Measurements from ENCODE around the gene GOT2.
"Not testable (repeated sequence)": the region's sequence is repeated elsewhere in the genome, so short reads cannot be mapped to it uniquely, and the experiment has no call there.

The GOT2 gene

GRCh38 chr16:58684354-58685083, 49.6 kb downstream of the GOT2 start, which contains the start of gene SLC38A7:
Gene SLC38A7, minus strand, starts transcription at chr16:58684770. Its CDS starts 4,644 bp downstream, at chr16:58680126.
- no peaks in the 10 kb centered on the region for H3K9me3 ChIP-seq (ENCODE audit: control insufficient read depth in 1 of 2, low read length in 2 of 2)
- peak within 1 kb of the TSS; percentile 84 to 100 for H3K4me3 ChIP-seq (ENCODE audit: low read depth in 1 of 2, low read length in 2 of 2)
- H3K9ac ChIP-seq (ENCODE audit: low read depth in 1 of 2, low read length in 2 of 2): peak within 1 kb of the TSS; percentile 82 to 88
- peaks cover 14 to 17% of the 10 kb centered on the region in 2 donors for H3K4me1 ChIP-seq (ENCODE audit: control insufficient read depth in 1 of 2, insufficient read depth in 2 of 2, low read length in 2 of 2)
- peaks cover 0 to 8% of the 10 kb centered on the region in 2 donors for H3K36me3 ChIP-seq (ENCODE audit: control insufficient read depth in 1 of 2, insufficient read depth in 2 of 2, low read length in 2 of 2)
- no peak within 1 kb of the TSS for H3K27ac ChIP-seq (ENCODE audit: low read depth, low read length)
- H3K27me3 ChIP-seq (ENCODE audit: control insufficient read depth in 1 of 2, insufficient read depth in 2 of 2, low read length in 2 of 2): no peaks in the 10 kb centered on the region

GRCh38 chr16:58684001-58684353, 50.1 kb downstream of the GOT2 start:
- Histone ChIP-seq H3K36me3 (ENCODE audit: control insufficient read depth in 1 of 2, insufficient read depth in 2 of 2, low read length in 2 of 2) (peaks cover 0 to 8% of the 10 kb centered on the region in 2 donors), H3K27ac (ENCODE audit: low read depth, low read length) (no peak overlapping the region), H3K4me1 (ENCODE audit: control insufficient read depth in 1 of 2, insufficient read depth in 2 of 2, low read length in 2 of 2) (peaks cover 14 to 17% of the 10 kb centered on the region in 2 donors), H3K9ac (ENCODE audit: low read depth in 1 of 2, low read length in 2 of 2) (peak overlapping the region; percentile 82 to 88), H3K4me3 (ENCODE audit: low read depth in 1 of 2, low read length in 2 of 2) (peak overlapping the region; percentile 84 to 100), H3K27me3 (ENCODE audit: control insufficient read depth in 1 of 2, insufficient read depth in 2 of 2, low read length in 2 of 2) (no peaks in the 10 kb centered on the region), H3K9me3 (ENCODE audit: control insufficient read depth in 1 of 2, low read length in 2 of 2) (no peaks in the 10 kb centered on the region)

GRCh38 chr16:58679763-58680162, 54.4 kb downstream of the GOT2 start:
- Histone ChIP-seq H3K4me1 (ENCODE audit: control insufficient read depth in 1 of 2, insufficient read depth in 2 of 2, low read length in 2 of 2) (peaks cover 12 to 14% of the 10 kb centered on the region in 2 donors), H3K27me3 (ENCODE audit: control insufficient read depth in 1 of 2, insufficient read depth in 2 of 2, low read length in 2 of 2) (no peaks in the 10 kb centered on the region), H3K4me3 (ENCODE audit: low read depth in 1 of 2, low read length in 2 of 2) (no peak overlapping the region), H3K9ac (ENCODE audit: low read depth in 1 of 2, low read length in 2 of 2) (no peak overlapping the region), H3K36me3 (ENCODE audit: control insufficient read depth in 1 of 2, insufficient read depth in 2 of 2, low read length in 2 of 2) (peaks cover 4 to 33% of the 10 kb centered on the region in 2 donors), H3K9me3 (ENCODE audit: control insufficient read depth in 1 of 2, low read length in 2 of 2) (no peaks in the 10 kb centered on the region), H3K27ac (ENCODE audit: low read depth, low read length) (no peak overlapping the region)

- no peaks in the 10 kb centered on the region for H3K27me3 ChIP-seq (ENCODE audit: control insufficient read depth in 1 of 2, insufficient read depth in 2 of 2, low read length in 2 of 2)
- H3K4me1 ChIP-seq (ENCODE audit: control insufficient read depth in 1 of 2, insufficient read depth in 2 of 2, low read length in 2 of 2): peaks cover 5 to 7% of the 10 kb centered on the region in 2 donors
- H3K36me3 ChIP-seq (ENCODE audit: control insufficient read depth in 1 of 2, insufficient read depth in 2 of 2, low read length in 2 of 2): peaks cover 4 to 33% of the 10 kb centered on the region in 2 donors
- no peak overlapping the region for H3K9ac ChIP-seq (ENCODE audit: low read depth in 1 of 2, low read length in 2 of 2)
- H3K4me3 ChIP-seq (ENCODE audit: low read depth in 1 of 2, low read length in 2 of 2): no peak overlapping the region
- no peaks in the 10 kb centered on the region for H3K9me3 ChIP-seq (ENCODE audit: control insufficient read depth in 1 of 2, low read length in 2 of 2)
- no peak overlapping the region for H3K27ac ChIP-seq (ENCODE audit: low read depth, low read length)
Observed at GRCh38 chr16:58678716-58679115, 55.4 kb downstream of the GOT2 start.

- H3K9ac ChIP-seq (ENCODE audit: low read depth in 1 of 2, low read length in 2 of 2): no peak overlapping the region
- no peak overlapping the region for H3K27ac ChIP-seq (ENCODE audit: low read depth, low read length)
Observed at GRCh38 chr16:58678269-58678668, 55.8 kb downstream of the GOT2 start.

GRCh38 chr16:58670946-58671583, 63.1 kb downstream of the GOT2 start:
- Histone ChIP-seq H3K27ac (ENCODE audit: low read depth, low read length) (no peak overlapping the region), H3K4me3 (ENCODE audit: low read depth in 1 of 2, low read length in 2 of 2) (no peak overlapping the region), H3K27me3 (ENCODE audit: control insufficient read depth in 1 of 2, insufficient read depth in 2 of 2, low read length in 2 of 2) (no peaks in the 10 kb centered on the region), H3K9ac (ENCODE audit: low read depth in 1 of 2, low read length in 2 of 2) (no peak overlapping the region), H3K36me3 (ENCODE audit: control insufficient read depth in 1 of 2, insufficient read depth in 2 of 2, low read length in 2 of 2) (peaks cover 7 to 9% of the 10 kb centered on the region in 2 donors), H3K4me1 (ENCODE audit: control insufficient read depth in 1 of 2, insufficient read depth in 2 of 2, low read length in 2 of 2) (no peaks in the 10 kb centered on the region), H3K9me3 (ENCODE audit: control insufficient read depth in 1 of 2, low read length in 2 of 2) (no peaks in the 10 kb centered on the region)

More at GRCh38 chr16:58678269-58678668, 55.8 kb downstream of the GOT2 start:
- Histone ChIP-seq H3K9me3 (ENCODE audit: control insufficient read depth in 1 of 2, low read length in 2 of 2) (no peaks in the 10 kb centered on the region), H3K4me3 (ENCODE audit: low read depth in 1 of 2, low read length in 2 of 2) (no peak overlapping the region), H3K27me3 (ENCODE audit: control insufficient read depth in 1 of 2, insufficient read depth in 2 of 2, low read length in 2 of 2) (no peaks in the 10 kb centered on the region), H3K4me1 (ENCODE audit: control insufficient read depth in 1 of 2, insufficient read depth in 2 of 2, low read length in 2 of 2) (peaks cover under 1 to 2% of the 10 kb centered on the region in 2 donors), H3K36me3 (ENCODE audit: control insufficient read depth in 1 of 2, insufficient read depth in 2 of 2, low read length in 2 of 2) (peaks cover 4 to 33% of the 10 kb centered on the region in 2 donors)

GRCh38 chr16:58670177-58670576, 63.9 kb downstream of the GOT2 start:
- Histone ChIP-seq H3K36me3 (ENCODE audit: control insufficient read depth in 1 of 2, insufficient read depth in 2 of 2, low read length in 2 of 2) (peaks cover 0 to 5% of the 10 kb centered on the region in 2 donors), H3K9ac (ENCODE audit: low read depth in 1 of 2, low read length in 2 of 2) (no peak overlapping the region), H3K4me1 (ENCODE audit: control insufficient read depth in 1 of 2, insufficient read depth in 2 of 2, low read length in 2 of 2) (no peaks in the 10 kb centered on the region), H3K9me3 (ENCODE audit: control insufficient read depth in 1 of 2, low read length in 2 of 2) (no peaks in the 10 kb centered on the region), H3K27ac (ENCODE audit: low read depth, low read length) (no peak overlapping the region), H3K4me3 (ENCODE audit: low read depth in 1 of 2, low read length in 2 of 2) (no peak overlapping the region), H3K27me3 (ENCODE audit: control insufficient read depth in 1 of 2, insufficient read depth in 2 of 2, low read length in 2 of 2) (no peaks in the 10 kb centered on the region)

- Histone ChIP-seq H3K27me3 (ENCODE audit: control insufficient read depth in 1 of 2, insufficient read depth in 2 of 2, low read length in 2 of 2) (no peaks in the 10 kb centered on the region), H3K9me3 (ENCODE audit: control insufficient read depth in 1 of 2, low read length in 2 of 2) (no peaks in the 10 kb centered on the region), H3K27ac (ENCODE audit: low read depth, low read length) (no peak overlapping the region), H3K4me3 (ENCODE audit: low read depth in 1 of 2, low read length in 2 of 2) (no peak overlapping the region), H3K4me1 (ENCODE audit: control insufficient read depth in 1 of 2, insufficient read depth in 2 of 2, low read length in 2 of 2) (no peaks in the 10 kb centered on the region), H3K9ac (ENCODE audit: low read depth in 1 of 2, low read length in 2 of 2) (no peak overlapping the region), H3K36me3 (ENCODE audit: control insufficient read depth in 1 of 2, insufficient read depth in 2 of 2, low read length in 2 of 2) (peaks cover 0 to 5% of the 10 kb centered on the region in 2 donors)
Observed at GRCh38 chr16:58665200-58665599, 68.9 kb downstream of the GOT2 start.

- Histone ChIP-seq H3K27ac (ENCODE audit: low read depth, low read length) (no peak overlapping the region), H3K4me1 (ENCODE audit: control insufficient read depth in 1 of 2, insufficient read depth in 2 of 2, low read length in 2 of 2) (peaks cover 8% of the 10 kb centered on the region in 2 donors), H3K27me3 (ENCODE audit: control insufficient read depth in 1 of 2, insufficient read depth in 2 of 2, low read length in 2 of 2) (no peaks in the 10 kb centered on the region), H3K9me3 (ENCODE audit: control insufficient read depth in 1 of 2, low read length in 2 of 2) (no peaks in the 10 kb centered on the region), H3K4me3 (ENCODE audit: low read depth in 1 of 2, low read length in 2 of 2) (no peak overlapping the region), H3K36me3 (ENCODE audit: control insufficient read depth in 1 of 2, insufficient read depth in 2 of 2, low read length in 2 of 2) (no peaks in the 10 kb centered on the region), H3K9ac (ENCODE audit: low read depth in 1 of 2, low read length in 2 of 2) (no peak overlapping the region)
Observed at GRCh38 chr16:58661199-58661830, 72.8 kb downstream of the GOT2 start.

- H3K9me3 ChIP-seq (ENCODE audit: control insufficient read depth in 1 of 2, low read length in 2 of 2); H3K27me3 ChIP-seq (ENCODE audit: control insufficient read depth in 1 of 2, insufficient read depth in 2 of 2, low read length in 2 of 2); H3K36me3 ChIP-seq (ENCODE audit: control insufficient read depth in 1 of 2, insufficient read depth in 2 of 2, low read length in 2 of 2); H3K9ac ChIP-seq (ENCODE audit: low read depth in 1 of 2, low read length in 2 of 2); H3K27ac ChIP-seq (ENCODE audit: low read depth, low read length); H3K4me3 ChIP-seq (ENCODE audit: low read depth in 1 of 2, low read length in 2 of 2): not testable (repeated sequence)
- peaks cover 12% of the 10 kb centered on the region in 2 donors for H3K4me1 ChIP-seq (ENCODE audit: control insufficient read depth in 1 of 2, insufficient read depth in 2 of 2, low read length in 2 of 2)
Observed at GRCh38 chr16:58659911-58660310, 74.2 kb downstream of the GOT2 start.
